Fibroblast of lung (primary cell): ENCODE measurements around the gene KIAA0232. TPM values are rescaled to one million over a fixed set of nuclear protein-coding genes. Genes with fewer than 3 reads are reported as not detected.
A peak's percentile ranks its signal among the peaks of the same experiment; 100 is the strongest.

Source experiments
- DNase-seq, 2 donors: peaks; one replicate each; pipeline versions ENCODE4 v3.0.0 to v3.0.0-alpha.2; 2010; ENCODE audit warnings: low read depth in 2 of 2
- H2AFZ ChIP-seq: 2 replicates; pipeline ENCODE4 v1.5.1; 2012; ENCODE audit warnings: low read length, control low read depth, inconsistent platforms
- H3K27ac ChIP-seq: 2 replicates; pipeline ENCODE4 v1.5.1; 2011; ENCODE audit warnings: low read length, control low read depth; ENCODE audit not compliant: insufficient read depth
- H3K27me3 ChIP-seq: 2 replicates; pipeline ENCODE4 v1.5.1; 2011; ENCODE audit warnings: mild to moderate bottlenecking, low read length; ENCODE audit not compliant: control insufficient read depth, insufficient read depth
- H3K36me3 ChIP-seq: 2 replicates; pipeline ENCODE4 v1.5.1; 2011; ENCODE audit warnings: low read length; ENCODE audit not compliant: control insufficient read depth, insufficient read depth
- H3K4me1 ChIP-seq: 2 replicates; pipeline ENCODE4 v1.5.1; 2011; ENCODE audit warnings: low read length; ENCODE audit not compliant: control insufficient read depth, insufficient read depth; ENCODE audit errors: extremely low read depth
- H3K4me2 ChIP-seq: 2 replicates; pipeline ENCODE4 v1.5.1; 2011; ENCODE audit warnings: low read length, control low read depth; ENCODE audit not compliant: insufficient read depth; ENCODE audit errors: extremely low read depth
- H3K4me3 ChIP-seq, 4 experiments: fragments of 200-600 bp in 1 of 4; sonication (generic) in 1 of 4; replicated peaks in 1 of 4; 2 replicates each; pipeline ENCODE4 v1.5.1; 2011 to 2016; ENCODE audit warnings: low read length in 4 of 4, low read depth in 3 of 4, mild to moderate bottlenecking in 3 of 4, control low read depth in 2 of 4, inconsistent platforms in 1 of 4, mixed read lengths in 1 of 4; ENCODE audit not compliant: insufficient read depth in 1 of 4; ENCODE audit errors: control extremely low read depth in 1 of 4
- H3K79me2 ChIP-seq: 2 replicates; pipeline ENCODE4 v1.5.1; 2012; ENCODE audit warnings: mild to moderate bottlenecking, low read length, inconsistent platforms; ENCODE audit not compliant: control insufficient read depth, insufficient read depth
- H3K9ac ChIP-seq: 2 replicates; pipeline ENCODE4 v1.5.1; 2011; ENCODE audit warnings: mild to moderate bottlenecking, low read length, control low read depth; ENCODE audit not compliant: insufficient read depth
- H3K9me3 ChIP-seq: 2 replicates; pipeline ENCODE4 v1.5.1; 2012; ENCODE audit warnings: low read depth, low read length; ENCODE audit not compliant: control insufficient read depth, insufficient read depth
- H4K20me1 ChIP-seq: 2 replicates; pipeline ENCODE4 v1.5.1; 2011; ENCODE audit warnings: low read length; ENCODE audit not compliant: control insufficient read depth, insufficient read depth; ENCODE audit errors: extremely low read depth
- EZH2 ChIP-seq: IDR thresholded peaks from 2 replicates; pipeline ENCODE4 v1.5.1; 2012; ENCODE audit warnings: low read length, control low read depth, mild to moderate bottlenecking; ENCODE audit errors: missing control alignments
- polyA plus RNA-seq, 2 donors: library from polyadenylated mRNA; depleted of rRNA in 1 of 2; stranded (reverse) in 1 of 2; unstranded in 1 of 2; fragments of >200 nt; gene quantifications; 2 replicates each; pipeline ENCODE4 v1.2.1, GENCODE V29; 2011 to 2012; ENCODE audit warnings: missing spikeins in 1 of 2
- total RNA-seq: library from RNA; depleted of rRNA; stranded (reverse); fragments of >200 nt; gene quantifications from 2 replicates; pipeline ENCODE4 v1.2.1, GENCODE V29; 2014
- TF ChIP-seq, protein P1 (sequence below), 2 donors: IDR thresholded peaks in 1 of 2; conservative IDR thresholded peaks in 1 of 2; 1 replicate in 1 of 2; 2 replicates in 1 of 2; pipeline ENCODE4 v1.5.1; 2011 to 2012; ENCODE audit warnings: low read length in 2 of 2, control low read depth in 1 of 2, inconsistent platforms in 1 of 2, low read depth in 1 of 2, mild to moderate bottlenecking in 1 of 2

The KIAA0232 gene
- total and polyA plus RNA-seq, 2 donors (not counting 1 experiment from before 2014, with no cell fraction given) = 18.0 to 18.8 TPM

DNA sequence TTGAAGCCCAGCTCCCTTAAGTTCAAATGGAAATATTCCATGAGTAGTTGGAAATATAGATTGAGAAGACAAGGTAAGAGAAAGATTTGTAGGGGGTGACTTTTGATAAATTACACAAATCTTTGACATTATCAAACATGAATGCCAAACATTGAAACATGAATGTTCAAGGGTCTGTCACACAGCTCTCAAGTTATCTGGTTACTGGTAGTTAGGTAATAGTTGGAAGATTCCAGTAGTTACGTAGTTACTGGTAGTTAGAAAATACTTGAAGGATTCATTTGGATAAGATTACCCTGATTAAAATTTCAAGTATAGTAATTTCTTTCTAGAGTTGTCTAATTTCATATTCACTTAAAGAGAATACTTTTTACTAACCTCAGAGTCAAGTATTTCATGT is 20.7 kb downstream of the KIAA0232 start:
- Histone ChIP-seq H2AFZ (no peak overlapping the region), H3K27me3 (no peaks in the 10 kb centered on the region), H3K4me2 (no peak overlapping the region), H3K4me1 (peaks cover 5% of the 10 kb centered on the region), H4K20me1 (peaks cover 2% of the 10 kb centered on the region), H3K9me3 (no peaks in the 10 kb centered on the region), H3K79me2 (peaks cover 46% of the 10 kb centered on the region), H3K27ac (no peak overlapping the region), H3K4me3 (no peak overlapping the region), H3K36me3 (no peaks in the 10 kb centered on the region), H3K9ac (no peak overlapping the region)
- TF ChIP-seq, protein P1, sequence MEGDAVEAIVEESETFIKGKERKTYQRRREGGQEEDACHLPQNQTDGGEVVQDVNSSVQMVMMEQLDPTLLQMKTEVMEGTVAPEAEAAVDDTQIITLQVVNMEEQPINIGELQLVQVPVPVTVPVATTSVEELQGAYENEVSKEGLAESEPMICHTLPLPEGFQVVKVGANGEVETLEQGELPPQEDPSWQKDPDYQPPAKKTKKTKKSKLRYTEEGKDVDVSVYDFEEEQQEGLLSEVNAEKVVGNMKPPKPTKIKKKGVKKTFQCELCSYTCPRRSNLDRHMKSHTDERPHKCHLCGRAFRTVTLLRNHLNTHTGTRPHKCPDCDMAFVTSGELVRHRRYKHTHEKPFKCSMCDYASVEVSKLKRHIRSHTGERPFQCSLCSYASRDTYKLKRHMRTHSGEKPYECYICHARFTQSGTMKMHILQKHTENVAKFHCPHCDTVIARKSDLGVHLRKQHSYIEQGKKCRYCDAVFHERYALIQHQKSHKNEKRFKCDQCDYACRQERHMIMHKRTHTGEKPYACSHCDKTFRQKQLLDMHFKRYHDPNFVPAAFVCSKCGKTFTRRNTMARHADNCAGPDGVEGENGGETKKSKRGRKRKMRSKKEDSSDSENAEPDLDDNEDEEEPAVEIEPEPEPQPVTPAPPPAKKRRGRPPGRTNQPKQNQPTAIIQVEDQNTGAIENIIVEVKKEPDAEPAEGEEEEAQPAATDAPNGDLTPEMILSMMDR (conservative IDR thresholded peaks at IDR 0.05 in 1 of 2, IDR thresholded peaks at IDR 0.05 in 1 of 2; ENCODE audit: low read depth in 1 of 2, low read length in 2 of 2) = no peak
- no peak for DNase-seq

- Histone ChIP-seq H3K4me1 (peaks cover 5% of the 10 kb centered on the region), H3K9me3 (no peaks in the 10 kb centered on the region), H4K20me1 (peaks cover 3% of the 10 kb centered on the region), H3K27me3 (no peaks in the 10 kb centered on the region), H3K4me2 (no peak overlapping the region), H2AFZ (no peak overlapping the region), H3K79me2 (peaks cover 46% of the 10 kb centered on the region), H3K4me3 (no peak overlapping the region), H3K9ac (no peak overlapping the region), H3K36me3 (no peaks in the 10 kb centered on the region), H3K27ac (no peak overlapping the region)
- no peak for DNase-seq
- TF ChIP-seq, protein P1 (conservative IDR thresholded peaks at IDR 0.05 in 1 of 2, IDR thresholded peaks at IDR 0.05 in 1 of 2; ENCODE audit: low read depth in 1 of 2, low read length in 2 of 2) = no peak
- no peak for TF ChIP-seq EZH2
Measured at GRCh38 chr4:6804082-6804752, 21.7 kb downstream of the KIAA0232 start.

DNA sequence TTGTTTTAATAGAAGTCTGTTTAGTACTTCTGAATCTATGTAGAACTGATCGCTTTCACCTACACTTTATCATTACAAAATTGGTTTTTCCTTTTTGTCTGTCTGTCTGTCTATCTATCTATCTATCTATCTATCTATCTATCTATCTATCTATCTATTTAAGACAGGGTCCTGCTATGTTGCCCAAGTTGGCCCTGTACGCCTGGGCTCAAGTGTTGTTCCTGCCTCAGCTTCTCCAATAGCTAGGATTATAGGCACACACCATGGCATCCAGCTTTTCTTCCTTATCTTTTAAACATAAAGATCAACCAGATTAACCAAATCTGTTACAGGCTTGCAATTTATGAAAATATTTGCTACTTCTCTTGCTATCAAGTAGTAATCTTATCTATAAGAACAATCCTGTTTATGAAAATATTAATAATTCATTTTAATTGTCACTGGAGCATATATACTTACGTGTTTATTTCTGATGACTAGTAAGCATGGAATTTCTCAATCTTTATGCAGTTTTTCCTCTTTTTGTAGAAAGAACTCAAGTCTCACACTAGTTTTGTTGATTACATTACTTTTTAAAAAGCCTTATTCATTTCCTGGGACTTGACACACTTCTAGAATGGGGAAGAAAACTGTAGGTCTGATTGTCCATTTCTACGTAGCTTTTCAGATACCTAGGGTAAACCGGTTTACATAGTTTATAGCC is 24.5 kb downstream of the KIAA0232 start:
- peaks cover 5% of the 10 kb centered on the region for H3K4me1 ChIP-seq
- H3K27me3 ChIP-seq = no peaks in the 10 kb centered on the region
- peaks cover 3% of the 10 kb centered on the region for H4K20me1 ChIP-seq
- H3K9me3 ChIP-seq = no peaks in the 10 kb centered on the region
- DNase-seq = peak; percentile 15 to 35
- H3K4me3 ChIP-seq = no peak overlapping the region
- no peak for TF ChIP-seq EZH2
- TF ChIP-seq, protein P1 (conservative IDR thresholded peaks at IDR 0.05 in 1 of 2, IDR thresholded peaks at IDR 0.05 in 1 of 2; ENCODE audit: low read depth in 1 of 2, low read length in 2 of 2) = no peak
- H2AFZ ChIP-seq = no peak overlapping the region
- H3K4me2 ChIP-seq = peak overlapping the region; percentile 30
- H3K9ac ChIP-seq = no peak overlapping the region
- no peaks in the 10 kb centered on the region for H3K36me3 ChIP-seq
- peak overlapping the region; percentile 44 for H3K27ac ChIP-seq
- peaks cover 31% of the 10 kb centered on the region for H3K79me2 ChIP-seq
